PC-3 (cell line): ENCODE measurements around the gene SNRNP200. TPM values are rescaled to one million over a fixed set of nuclear protein-coding genes. Genes with fewer than 3 reads are reported as not detected.

Source experiments
- ATAC-seq: fragments of 200-7000 bp; cut with Tn5 transposase; 2 replicates; pipeline ENCODE4 v1.9.1; 2020; ENCODE audit warnings: mild to moderate bottlenecking, moderate library complexity
- BruUV-seq: library from RNA; stranded (reverse); fragments of 400-500 nt; replicated peaks from 2 replicates; lab custom pipeline; 2021; lab: Mats Ljungman, UMichigan
- CTCF ChIA-PET: fragments of 300-600 bp; sonication (Branson Sonifier 250); formaldehyde crosslinking; loops from one replicate; lab custom pipeline; 2022; ENCODE audit warnings: antibody characterized with exemption; lab: Charles Lee
- POLR2A ChIA-PET: fragments of 300-600 bp; sonication (Branson Sonifier 250); formaldehyde crosslinking; loops from one replicate; lab custom pipeline; 2022; ENCODE audit warnings: antibody characterized with exemption; ENCODE audit not compliant: unreplicated experiment; lab: Charles Lee
- DNase-seq: peaks from one replicate; pipeline ENCODE4 v3.0.0-alpha.2; 2015
- H2AFZ ChIP-seq: fragments of 300-600 bp; sonication (generic); 2 replicates; pipeline ENCODE4 v1.6.0; 2016; ENCODE audit warnings: antibody characterized with exemption, low read length
- H3F3A ChIP-seq: fragments of 300-600 bp; sonication (generic); one replicate; pipeline ENCODE4 v1.6.0; 2017; ENCODE audit warnings: antibody characterized with exemption, low read length, control low read depth, mild to moderate bottlenecking; ENCODE audit not compliant: unreplicated experiment
- H3K27ac ChIP-seq: fragments of 300-600 bp; sonication (generic); 2 replicates; pipeline ENCODE4 v1.5.1; 2016; ENCODE audit warnings: mild to moderate bottlenecking, low read length
- H3K27me3 ChIP-seq: fragments of 300-600 bp; sonication (generic); 2 replicates; pipeline ENCODE4 v1.6.1; 2016; ENCODE audit warnings: low read length, mixed read lengths
- H3K36me3 ChIP-seq: fragments of 300-600 bp; sonication (generic); 2 replicates; pipeline ENCODE4 v1.6.1; 2016; ENCODE audit warnings: low read depth, mixed run types, low read length, mixed read lengths
- H3K4me1 ChIP-seq: fragments of 300-600 bp; sonication (generic); 2 replicates; pipeline ENCODE4 v1.5.1; 2016; ENCODE audit warnings: low read length; ENCODE audit not compliant: insufficient read depth
- H3K4me2 ChIP-seq: fragments of 300-600 bp; sonication (generic); 2 replicates; pipeline ENCODE4 v1.6.0; 2016; ENCODE audit warnings: low read length
- H3K4me3 ChIP-seq: fragments of 300-600 bp; sonication (generic); 2 replicates; pipeline ENCODE4 v1.5.1; 2016; ENCODE audit warnings: mild to moderate bottlenecking, low read length, mixed read lengths
- H3K79me2 ChIP-seq: fragments of 300-600 bp; sonication (generic); 2 replicates; pipeline ENCODE4 v1.6.1; 2017; ENCODE audit warnings: low read length, mixed read lengths
- H3K9ac ChIP-seq: fragments of 300-600 bp; sonication (generic); 2 replicates; pipeline ENCODE4 v1.6.0; 2016; ENCODE audit warnings: mild to moderate bottlenecking, low read length
- H3K9me2 ChIP-seq: fragments of 300-600 bp; sonication (generic); replicated peaks from 2 replicates; pipeline ENCODE4 v1.6.1; 2016; ENCODE audit warnings: mixed run types, low read length, mixed read lengths
- H3K9me3 ChIP-seq: fragments of 300-600 bp; sonication (generic); 2 replicates; pipeline ENCODE4 v1.6.1; 2016; ENCODE audit warnings: low read length, mixed read lengths
- H4K20me1 ChIP-seq: fragments of 300-600 bp; sonication (generic); 2 replicates; pipeline ENCODE4 v1.6.1; 2016; ENCODE audit warnings: low read length, mixed read lengths
- CTCF ChIP-seq: fragments of 300-600 bp; sonication (generic); conservative IDR thresholded peaks from 2 replicates; pipeline ENCODE4 v1.5.1; 2017; ENCODE audit warnings: antibody characterized with exemption, low read depth, mild to moderate bottlenecking, low read length
- EZH2phosphoT487 ChIP-seq: fragments of 300-600 bp; sonication (generic); IDR thresholded peaks from 2 replicates; pipeline ENCODE4 v1.6.1; 2018; ENCODE audit warnings: mild to moderate bottlenecking, antibody characterized with exemption, low read length, borderline replicate concordance
- intact Hi-C: fragments of 100-400 bp; cut with micrococcal nuclease; formaldehyde crosslinking; loops from 2 replicates; pipeline ENCODE4 v1.9.0; 2023
- total RNA-seq: library from RNA; depleted of rRNA; stranded (reverse); fragments of >200 nt; gene quantifications from 2 replicates; pipeline ENCODE4 v1.2.3, GENCODE V29; 2014

Gene SNRNP200
- total RNA-seq, 1 experiment from 2014 or later, result 77.8 TPM

GRCh38 chr2:96267159-96267971 is 38.0 kb downstream of the SNRNP200 start:
- no peaks in the 10 kb centered on the region for H3K9me2 ChIP-seq
- no peaks in the 10 kb centered on the region for H3K9me3 ChIP-seq
- H3K4me3 ChIP-seq, result peak overlapping the region; percentile 100
- intact Hi-C loops, result loop anchor here (10.0 kb wide), 1 partner anchor 273 kb away; the partner anchor contains the start of gene ANKRD36C
- ChIA-PET POLR2A (interaction anchor here (0.6 kb wide), 1 partner anchor 929 kb away, joined by 7 read pairs; no protein-coding TSS in a partner anchor), CTCF (interaction anchor here (0.6 to 1.1 kb wide), 5 partner anchors 49 to 253 kb away, joined by 3 to 17 read pairs (median 5); partner anchors contain the start of gene STARD7)
- H3K27ac ChIP-seq, result no peak overlapping the region
- no peak overlapping the region for H2AFZ ChIP-seq
- H3K36me3 ChIP-seq, result peaks cover 29% of the 10 kb centered on the region
- peaks cover 17% of the 10 kb centered on the region for H3K4me1 ChIP-seq
- peak overlapping the region; percentile 94 for H3K9ac ChIP-seq
- H3K79me2 ChIP-seq, result peaks cover 56% of the 10 kb centered on the region
- peak overlapping the region; percentile 97 for H3K4me2 ChIP-seq
- ATAC-seq (no peak), DNase-seq (peak; percentile 52)
- H3F3A ChIP-seq, result no peaks in the 10 kb centered on the region
- TF ChIP-seq EZH2phosphoT487 (no peak), CTCF (peak; percentile 63)
- H4K20me1 ChIP-seq, result peaks cover 11% of the 10 kb centered on the region; the same call in 1 of the 2 replicates
- no peaks in the 10 kb centered on the region for H3K27me3 ChIP-seq
- BruUV-seq, result no TSS peak

GRCh38 chr2:96265840-96266679 is 39.3 kb downstream of the SNRNP200 start, which contains the start of the genes CIAO1 and TMEM127:
Gene CIAO1, plus strand, starts transcription at chr2:96266225. Its CDS starts 126 bp downstream, at chr2:96266351.
Gene TMEM127, minus strand, starts transcription at chr2:96265997. Its CDS starts 616 bp downstream, at chr2:96265381.
- Histone ChIP-seq H3K9ac (peak within 1 kb of the TSS; percentile 94), H3F3A (no peaks in the 10 kb centered on the region), H3K27me3 (no peaks in the 10 kb centered on the region), H3K4me1 (peaks cover 26% of the 10 kb centered on the region), H4K20me1 (peaks cover 15% of the 10 kb centered on the region; the same call in 1 of the 2 replicates), H3K9me3 (no peaks in the 10 kb centered on the region), H2AFZ (peak within 1 kb of the TSS; percentile 91), H3K27ac (peak within 1 kb of the TSS; percentile 18), H3K4me3 (peak within 1 kb of the TSS; percentile 100), H3K4me2 (peak within 1 kb of the TSS; percentile 97), H3K9me2 (no peaks in the 10 kb centered on the region), H3K79me2 (peaks cover 66% of the 10 kb centered on the region), H3K36me3 (peaks cover 27% of the 10 kb centered on the region)
- intact Hi-C loops, result loop anchor here (2.0 to 10.0 kb wide), 2 partner anchors 127 to 271 kb away; partner anchors contain the start of genes ANKRD36C and ASTL
- TSS peak; percentile 62 for BruUV-seq
- peak; percentile 98 for DNase-seq
- ChIA-PET CTCF (no interaction called here), POLR2A (no interaction called here)
- TF ChIP-seq CTCF (peak; percentile 20; the same call in 1 of the 2 replicates), EZH2phosphoT487 (no peak)
- peak; percentile 94 for ATAC-seq
